Astrocyte (in vitro differentiated cells and primary cell): Measurements from ENCODE around the gene C10orf90.

Experiments
- EZH2 ChIP-seq: IDR thresholded peaks from 2 replicates; pipeline ENCODE4 v1.6.1; 2012; ENCODE audit warnings: mild to moderate bottlenecking, low read length, inconsistent platforms; ENCODE audit not compliant: insufficient read depth
- TF ChIP-seq, protein P1 (sequence below): IDR thresholded peaks from 2 replicates; pipeline ENCODE4 v1.5.1; 2011; ENCODE audit warnings: low read depth, mild to moderate bottlenecking, inconsistent platforms, low read length, moderate library complexity; ENCODE audit not compliant: insufficient read depth

DNA sequence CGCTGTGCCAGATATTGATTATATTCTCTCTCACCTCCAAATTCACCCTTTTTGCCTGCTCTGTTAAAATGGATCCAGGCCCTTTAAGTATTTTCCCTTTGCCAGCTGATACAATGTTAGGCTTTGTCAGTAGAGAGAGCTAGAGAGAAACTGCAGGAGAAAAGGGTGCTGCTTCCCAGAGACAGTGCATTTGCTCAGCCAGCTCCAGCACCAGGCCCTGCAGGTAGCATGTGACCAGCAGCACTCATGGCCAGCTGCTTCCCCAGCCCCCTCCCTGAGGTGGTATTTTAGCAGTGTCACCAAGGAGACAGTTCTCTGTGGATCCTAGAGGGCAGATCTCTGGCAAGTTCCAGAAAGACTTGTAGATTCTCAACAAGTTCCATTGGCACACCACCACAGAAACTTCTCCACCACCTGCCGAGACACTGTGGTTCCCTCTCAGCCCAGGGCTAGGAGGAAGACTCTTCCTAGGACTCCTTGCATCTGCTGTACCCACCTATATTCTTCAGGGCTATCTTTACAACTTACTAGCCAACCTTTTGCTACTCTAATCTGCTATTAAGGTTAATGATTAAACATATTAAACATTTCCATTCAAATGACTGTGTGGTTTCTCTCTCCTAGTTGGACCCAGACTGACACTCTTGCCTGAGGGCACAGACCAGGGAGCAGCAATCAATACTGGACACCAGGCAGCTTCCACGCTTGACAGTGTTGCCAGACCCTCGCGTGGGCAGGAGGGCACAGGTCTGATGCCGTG lies 246.6 kb downstream of the C10orf90 start:
- TF ChIP-seq, protein P1, sequence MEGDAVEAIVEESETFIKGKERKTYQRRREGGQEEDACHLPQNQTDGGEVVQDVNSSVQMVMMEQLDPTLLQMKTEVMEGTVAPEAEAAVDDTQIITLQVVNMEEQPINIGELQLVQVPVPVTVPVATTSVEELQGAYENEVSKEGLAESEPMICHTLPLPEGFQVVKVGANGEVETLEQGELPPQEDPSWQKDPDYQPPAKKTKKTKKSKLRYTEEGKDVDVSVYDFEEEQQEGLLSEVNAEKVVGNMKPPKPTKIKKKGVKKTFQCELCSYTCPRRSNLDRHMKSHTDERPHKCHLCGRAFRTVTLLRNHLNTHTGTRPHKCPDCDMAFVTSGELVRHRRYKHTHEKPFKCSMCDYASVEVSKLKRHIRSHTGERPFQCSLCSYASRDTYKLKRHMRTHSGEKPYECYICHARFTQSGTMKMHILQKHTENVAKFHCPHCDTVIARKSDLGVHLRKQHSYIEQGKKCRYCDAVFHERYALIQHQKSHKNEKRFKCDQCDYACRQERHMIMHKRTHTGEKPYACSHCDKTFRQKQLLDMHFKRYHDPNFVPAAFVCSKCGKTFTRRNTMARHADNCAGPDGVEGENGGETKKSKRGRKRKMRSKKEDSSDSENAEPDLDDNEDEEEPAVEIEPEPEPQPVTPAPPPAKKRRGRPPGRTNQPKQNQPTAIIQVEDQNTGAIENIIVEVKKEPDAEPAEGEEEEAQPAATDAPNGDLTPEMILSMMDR: no peak
- no peak for TF ChIP-seq EZH2
